ENCODE data around the gene MAP2K3. TPM values are rescaled to one million over a fixed set of nuclear protein-coding genes. Genes with fewer than 3 reads are reported as not detected.
A peak's percentile ranks its signal among the peaks of the same experiment; 100 is the strongest.

Gene MAP2K3
- total RNA-seq, 2 donors from 2014 or later: 15.3 to 48.1 TPM

- Histone ChIP-seq H3K4me1 (peaks cover 12% of the 10 kb centered on the region), H3K27ac (peak overlapping the region in 3 of 4 donors; percentile 10 to 49 (median 18)), H3K36me3 (replicated peaks in 1 of 2; ENCODE audit: insufficient read depth in 1 of 2, low read depth in 2 of 2) (no peaks in the 10 kb centered on the region), H3K9me3 (no peaks in the 10 kb centered on the region), H3K4me3 (peak overlapping the region; percentile 38 to 40), H3K27me3 (no peaks in the 10 kb centered on the region)
- TF ChIP-seq CTCF (IDR thresholded peaks at IDR 0.05) (peak in 2 of 7 experiments; percentile 8 to 14), POLR2A (IDR thresholded peaks at IDR 0.05) (peak in 2 of 3 donors; percentile 51 to 54)
- DNase-seq: peak; percentile 92 to 95 (median 94)
- WGBS, 2 donors: 0% methylated on average over 3 to 52 of the region's 52 CpGs
- intact Hi-C loops (cut with DNase I): no loop called here
- peak; percentile 96 for ATAC-seq
These were observed 8.8 kb upstream of the MAP2K3 start for GRCh38 chr17:21275579-21276263.

GRCh38 chr17:21276264-21276588 is 8.3 kb upstream of the MAP2K3 start:
- 12 to 26% methylated on average over 12 to 17 of the region's 17 CpGs for WGBS, 2 donors
- no peaks in the 10 kb centered on the region for H3K36me3 ChIP-seq (replicated peaks in 1 of 2; ENCODE audit: insufficient read depth in 1 of 2, low read depth in 2 of 2)
- H3K27ac ChIP-seq: peak overlapping the region in 3 of 4 donors; percentile 10 to 49 (median 18)
- no peaks in the 10 kb centered on the region for H3K27me3 ChIP-seq
- H3K9me3 ChIP-seq: no peaks in the 10 kb centered on the region
- TF ChIP-seq POLR2A (IDR thresholded peaks at IDR 0.05) (no peak), CTCF (IDR thresholded peaks at IDR 0.05) (peak in 1 of 7 experiments; percentile 2)
- DNase-seq (no peak), ATAC-seq (no peak)
- H3K4me3 ChIP-seq: peak overlapping the region; percentile 38 to 40
- H3K4me1 ChIP-seq: peaks cover 12% of the 10 kb centered on the region
- intact Hi-C loops (cut with DNase I): no loop called here

- intact Hi-C loops (cut with DNase I): no loop called here
These were observed 7.2 kb upstream of the MAP2K3 start for GRCh38 chr17:21277332-21277731.

GRCh38 chr17:21278450-21279197 is 5.9 kb upstream of the MAP2K3 start:
- no peak for ATAC-seq
- TF ChIP-seq CTCF (IDR thresholded peaks at IDR 0.05) (peak in 2 of 7 experiments; percentile 9 to 16), POLR2A (IDR thresholded peaks at IDR 0.05) (no peak)
- Histone ChIP-seq H3K9me3 (no peaks in the 10 kb centered on the region), H3K4me1 (peaks cover 15% of the 10 kb centered on the region), H3K4me3 (no peak overlapping the region), H3K27ac (no peak overlapping the region), H3K36me3 (replicated peaks in 1 of 2; ENCODE audit: insufficient read depth in 1 of 2, low read depth in 2 of 2) (no peaks in the 10 kb centered on the region), H3K27me3 (no peaks in the 10 kb centered on the region)
- peak; percentile 33 to 66 (median 56) for DNase-seq
- 55 to 78% methylated on average over 6 to 8 of the region's 8 CpGs for WGBS, 2 donors
- intact Hi-C loops (cut with DNase I): no loop called here

More at GRCh38 chr17:21277332-21277731, 7.2 kb upstream of the MAP2K3 start:
- Histone ChIP-seq H3K4me1 (peaks cover 12% of the 10 kb centered on the region), H3K9me3 (no peaks in the 10 kb centered on the region), H3K4me3 (no peak overlapping the region), H3K27me3 (no peaks in the 10 kb centered on the region), H3K36me3 (replicated peaks in 1 of 2; ENCODE audit: insufficient read depth in 1 of 2, low read depth in 2 of 2) (no peaks in the 10 kb centered on the region), H3K27ac (no peak overlapping the region)
- 86 to 88% methylated on average over 3 of the region's 3 CpGs for WGBS, 2 donors
- ATAC-seq: no peak
- no peak for DNase-seq
- TF ChIP-seq POLR2A (IDR thresholded peaks at IDR 0.05): no peak
- TF ChIP-seq CTCF (IDR thresholded peaks at IDR 0.05): no peak
